GM23248 (cell line): Measurements from ENCODE around the gene BRPF3. TPM values are rescaled to one million over a fixed set of nuclear protein-coding genes. Genes with fewer than 3 reads are reported as not detected.

Experiments used
- DNase-seq: peaks from one replicate; pipeline ENCODE4 v3.0.0-alpha.2; 2015
- H2AFZ ChIP-seq: fragments of 200-600 bp; sonication (generic); 2 replicates; pipeline ENCODE4 v1.6.1; 2016; ENCODE audit warnings: antibody characterized with exemption
- H3F3A ChIP-seq: fragments of 200-600 bp; sonication (generic); 2 replicates; pipeline ENCODE4 v1.6.1; 2016; ENCODE audit warnings: mild to moderate bottlenecking, antibody characterized with exemption, mixed run types; ENCODE audit not compliant: insufficient read depth
- H3K27ac ChIP-seq: fragments of 200-600 bp; sonication (generic); 2 replicates; pipeline ENCODE4 v1.5.1; 2016; ENCODE audit warnings: mild to moderate bottlenecking
- H3K27me3 ChIP-seq: fragments of 200-600 bp; sonication (generic); replicated peaks from 2 replicates; pipeline ENCODE4 v1.6.1; 2016; ENCODE audit warnings: mild to moderate bottlenecking; ENCODE audit not compliant: insufficient read depth
- H3K36me3 ChIP-seq: fragments of 200-600 bp; sonication (generic); 2 replicates; pipeline ENCODE4 v1.6.1; 2016; ENCODE audit warnings: low read depth, mild to moderate bottlenecking
- H3K4me1 ChIP-seq: fragments of 200-600 bp; sonication (generic); 2 replicates; pipeline ENCODE4 v1.6.1; 2016; ENCODE audit warnings: mild to moderate bottlenecking; ENCODE audit not compliant: insufficient read depth
- H3K4me2 ChIP-seq: fragments of 200-600 bp; sonication (generic); one replicate; pipeline ENCODE4 v1.6.1; 2016; ENCODE audit warnings: mild to moderate bottlenecking; ENCODE audit not compliant: unreplicated experiment
- H3K4me3 ChIP-seq: fragments of 200-600 bp; sonication (generic); 2 replicates; pipeline ENCODE4 v1.5.1; 2016; ENCODE audit warnings: mild to moderate bottlenecking
- H3K79me2 ChIP-seq: fragments of 200-600 bp; sonication (generic); 2 replicates; pipeline ENCODE4 v1.6.1; 2016; ENCODE audit warnings: mild to moderate bottlenecking; ENCODE audit not compliant: insufficient read depth
- H3K9ac ChIP-seq: fragments of 200-600 bp; sonication (generic); 2 replicates; pipeline ENCODE4 v1.6.1; 2016; ENCODE audit warnings: mild to moderate bottlenecking
- H3K9me2 ChIP-seq: fragments of 200-600 bp; sonication (generic); 2 replicates; pipeline ENCODE4 v1.6.1; 2016; ENCODE audit warnings: mixed run types, mild to moderate bottlenecking, moderate library complexity; ENCODE audit not compliant: insufficient read depth
- H3K9me3 ChIP-seq: fragments of 200-600 bp; sonication (generic); one replicate; pipeline ENCODE4 v1.6.1; 2017; ENCODE audit warnings: low read depth
- H4K20me1 ChIP-seq: fragments of 200-600 bp; sonication (generic); 2 replicates; pipeline ENCODE4 v1.6.0; 2016; ENCODE audit not compliant: insufficient read depth
- EZH2 ChIP-seq: fragments of 200-600 bp; sonication (generic); IDR thresholded peaks from 2 replicates; pipeline ENCODE4 v1.6.1; 2018; ENCODE audit warnings: antibody characterized with exemption, mild to moderate bottlenecking; ENCODE audit not compliant: insufficient read depth, poor library complexity, severe bottlenecking
- EZH2phosphoT487 ChIP-seq: fragments of 200-600 bp; sonication (generic); IDR thresholded peaks from 2 replicates; pipeline ENCODE4 v1.6.1; 2018; ENCODE audit warnings: antibody characterized with exemption, moderate library complexity, mild to moderate bottlenecking, low read depth; ENCODE audit not compliant: insufficient read depth
- WGBS, 2 experiments: methylation state at CpG; one replicate each; pipeline ENCODE4 v1.1.6; 2015 to 2017; ENCODE audit warnings: low lambda C conversion rate in 2 of 2, low coverage in 1 of 2; ENCODE audit errors: missing lambda C conversion rate in 2 of 2; 5-methylcytosine and 5-hydroxymethylcytosine counted together
- in situ Hi-C: fragments of 300-500 bp; cut with MboI; formaldehyde crosslinking; loops from 2 replicates; pipeline ENCODE4 v1.15.0; 2020
- polyA plus RNA-seq: library from polyadenylated mRNA; unstranded; fragments of >200 nt; fragmentation: Nextera tagmentation; extraction: Ambion mirVana; gene quantifications from 2 replicates; pipeline ENCODE4 v1.2.1, GENCODE V29; 2016
- total RNA-seq: library from RNA; depleted of rRNA; stranded (reverse); fragments of >200 nt; shearing (Covaris generic); gene quantifications from 2 replicates; pipeline ENCODE4 v1.2.3, GENCODE V29; 2014

Gene BRPF3
- total and polyA plus RNA-seq, 2 experiments from 2014 or later: 6.3 to 7.9 TPM

- Histone ChIP-seq H3K27ac (no peak overlapping the region), H3F3A (no peaks in the 10 kb centered on the region), H3K9me3 (no peaks in the 10 kb centered on the region), H3K36me3 (no peaks in the 10 kb centered on the region), H2AFZ (no peak overlapping the region), H3K4me3 (no peak overlapping the region), H3K79me2 (no peaks in the 10 kb centered on the region), H4K20me1 (no peaks in the 10 kb centered on the region), H3K9me2 (no peaks in the 10 kb centered on the region), H3K27me3 (peaks cover 40% of the 10 kb centered on the region), H3K4me2 (no peak overlapping the region), H3K4me1 (no peaks in the 10 kb centered on the region), H3K9ac (no peak overlapping the region)
- in situ Hi-C loops: no loop called here
- no peak for DNase-seq
- WGBS, 2 experiments: 77 to 78% methylated on average over 5 of the region's 5 CpGs
- TF ChIP-seq EZH2: no peak
- TF ChIP-seq EZH2phosphoT487: no peak
Observed at GRCh38 chr6:36273067-36273466, 76.5 kb downstream of the BRPF3 start.

- Histone ChIP-seq H3K27me3 (peaks cover 47% of the 10 kb centered on the region), H3K9me3 (no peaks in the 10 kb centered on the region), H3K36me3 (no peaks in the 10 kb centered on the region), H2AFZ (no peak overlapping the region), H4K20me1 (no peaks in the 10 kb centered on the region), H3F3A (no peaks in the 10 kb centered on the region), H3K9me2 (no peaks in the 10 kb centered on the region), H3K4me1 (no peaks in the 10 kb centered on the region), H3K79me2 (no peaks in the 10 kb centered on the region), H3K4me2 (no peak overlapping the region), H3K9ac (no peak overlapping the region), H3K4me3 (no peak overlapping the region), H3K27ac (no peak overlapping the region)
- WGBS, 2 experiments: 52 to 53% methylated on average over 15 of the region's 15 CpGs
- no peak for DNase-seq
- in situ Hi-C loops: no loop called here
- TF ChIP-seq EZH2 (no peak), EZH2phosphoT487 (no peak)
Observed at GRCh38 chr6:36273802-36274514, 77.4 kb downstream of the BRPF3 start.

- no peaks in the 10 kb centered on the region for H3F3A ChIP-seq
- no peak overlapping the region for H3K4me2 ChIP-seq
- H3K36me3 ChIP-seq: no peaks in the 10 kb centered on the region
- DNase-seq: no peak
- WGBS, 2 experiments: 53 to 62% methylated on average over 13 of the region's 13 CpGs
- no peaks in the 10 kb centered on the region for H3K9me3 ChIP-seq
- H3K9ac ChIP-seq: no peak overlapping the region
- no peaks in the 10 kb centered on the region for H4K20me1 ChIP-seq
- no peaks in the 10 kb centered on the region for H3K9me2 ChIP-seq
- H3K27ac ChIP-seq: no peak overlapping the region
- H3K79me2 ChIP-seq: no peaks in the 10 kb centered on the region
- no peak overlapping the region for H3K4me3 ChIP-seq
- peaks cover 64% of the 10 kb centered on the region for H3K27me3 ChIP-seq
- in situ Hi-C loops: no loop called here
- no peak for TF ChIP-seq EZH2
- no peak for TF ChIP-seq EZH2phosphoT487
- H2AFZ ChIP-seq: no peak overlapping the region
- no peaks in the 10 kb centered on the region for H3K4me1 ChIP-seq
Observed at GRCh38 chr6:36276581-36277536, 80.3 kb downstream of the BRPF3 start.

GRCh38 chr6:36277946-36278470 is 81.5 kb downstream of the BRPF3 start:
- Histone ChIP-seq H4K20me1 (no peaks in the 10 kb centered on the region), H3K4me2 (no peak overlapping the region), H3K9ac (no peak overlapping the region), H3K36me3 (no peaks in the 10 kb centered on the region), H3K4me3 (no peak overlapping the region), H3K27me3 (peaks cover 74% of the 10 kb centered on the region), H3K27ac (no peak overlapping the region), H3F3A (no peaks in the 10 kb centered on the region), H2AFZ (no peak overlapping the region), H3K9me3 (no peaks in the 10 kb centered on the region), H3K9me2 (no peaks in the 10 kb centered on the region), H3K79me2 (no peaks in the 10 kb centered on the region), H3K4me1 (no peaks in the 10 kb centered on the region)
- 77 to 87% methylated on average over 2 of the region's 2 CpGs for whole genome bisulfite sequencing, 2 experiments
- no peak for DNase-seq
- TF ChIP-seq EZH2phosphoT487: no peak
- TF ChIP-seq EZH2: no peak
- in situ Hi-C loops: no loop called here
